Sigmoid colon (tissue), 4 donors: Measurements from ENCODE around the gene MRPL10.

Experiments
- EP300 ChIP-seq, 4 donors: sonication (generic); formaldehyde crosslinking; IDR thresholded peaks; one replicate each; pipeline ENCODE4 v1.6.1; 2017; ENCODE audit warnings: antibody characterized with exemption in 4 of 4
- POLR2A ChIP-seq, 2 donors: fragments of 450-650 bp; IDR thresholded peaks; one replicate each; pipeline ENCODE4 v1.6.1; 2016; ENCODE audit warnings: antibody characterized with exemption in 2 of 2, mild to moderate bottlenecking in 2 of 2, moderate library complexity in 2 of 2
- POLR2AphosphoS5 ChIP-seq, 4 donors: sonication (generic); formaldehyde crosslinking; IDR thresholded peaks; one replicate each; pipeline ENCODE4 v1.6.1; 2017; ENCODE audit warnings: antibody characterized with exemption in 4 of 4
- TF ChIP-seq, protein P1 (sequence below), 4 experiments: fragments of 450-650 bp in 3 of 4; fragments of 200-600 bp in 1 of 4; IDR thresholded peaks; one replicate each; pipeline ENCODE4 v1.5.1; 2016 to 2019; ENCODE audit warnings: antibody characterized with exemption in 4 of 4, mild to moderate bottlenecking in 3 of 4, moderate library complexity in 2 of 4

DNA sequence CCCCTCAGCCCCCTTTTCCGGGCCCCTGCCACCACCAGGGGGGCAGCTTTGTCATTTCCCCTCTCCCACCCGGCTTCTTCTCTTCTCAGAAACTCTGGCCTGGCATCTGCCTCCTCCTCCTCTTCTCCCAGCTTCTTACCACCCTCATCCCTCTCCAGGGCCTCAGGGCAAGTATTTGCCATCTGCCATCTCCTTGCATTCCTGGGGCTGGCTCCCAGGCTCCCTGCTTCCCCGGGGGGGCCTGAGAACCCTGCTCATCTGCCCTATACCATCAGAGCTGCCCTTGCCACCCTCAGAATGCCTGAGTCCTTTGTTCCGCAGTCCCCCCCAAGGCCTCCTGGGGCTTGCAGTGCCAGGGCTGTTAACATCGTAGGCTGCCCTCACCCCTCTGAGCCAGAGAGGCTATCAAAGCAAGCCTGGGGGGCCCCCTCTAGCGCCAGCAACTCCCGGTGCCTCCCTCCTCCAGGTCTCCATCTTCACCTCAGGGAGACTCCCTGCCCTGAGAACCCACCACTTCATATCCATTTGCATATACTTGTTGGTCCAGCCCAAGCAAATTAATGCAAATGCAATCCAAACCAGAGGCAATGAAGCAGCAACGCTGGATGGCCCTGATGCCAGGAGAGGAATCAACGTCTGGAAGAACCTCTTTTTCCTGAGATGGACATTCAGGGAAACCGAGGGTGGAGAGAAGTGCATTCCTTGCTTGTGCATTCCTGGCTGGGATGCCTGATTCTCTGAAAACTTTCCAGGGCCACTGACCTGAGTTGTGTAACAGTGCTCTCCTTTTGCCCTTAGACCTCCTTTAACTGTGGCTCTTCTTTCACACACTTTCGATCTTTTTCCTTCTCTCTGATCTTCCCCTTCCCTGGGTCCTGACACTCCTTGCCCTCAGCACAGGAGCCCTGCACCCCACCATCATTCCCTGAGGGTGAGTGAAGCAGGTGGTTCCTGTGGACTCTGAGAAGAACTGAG is 44.0 kb upstream of the MRPL10 start:
- TF ChIP-seq, protein P1, sequence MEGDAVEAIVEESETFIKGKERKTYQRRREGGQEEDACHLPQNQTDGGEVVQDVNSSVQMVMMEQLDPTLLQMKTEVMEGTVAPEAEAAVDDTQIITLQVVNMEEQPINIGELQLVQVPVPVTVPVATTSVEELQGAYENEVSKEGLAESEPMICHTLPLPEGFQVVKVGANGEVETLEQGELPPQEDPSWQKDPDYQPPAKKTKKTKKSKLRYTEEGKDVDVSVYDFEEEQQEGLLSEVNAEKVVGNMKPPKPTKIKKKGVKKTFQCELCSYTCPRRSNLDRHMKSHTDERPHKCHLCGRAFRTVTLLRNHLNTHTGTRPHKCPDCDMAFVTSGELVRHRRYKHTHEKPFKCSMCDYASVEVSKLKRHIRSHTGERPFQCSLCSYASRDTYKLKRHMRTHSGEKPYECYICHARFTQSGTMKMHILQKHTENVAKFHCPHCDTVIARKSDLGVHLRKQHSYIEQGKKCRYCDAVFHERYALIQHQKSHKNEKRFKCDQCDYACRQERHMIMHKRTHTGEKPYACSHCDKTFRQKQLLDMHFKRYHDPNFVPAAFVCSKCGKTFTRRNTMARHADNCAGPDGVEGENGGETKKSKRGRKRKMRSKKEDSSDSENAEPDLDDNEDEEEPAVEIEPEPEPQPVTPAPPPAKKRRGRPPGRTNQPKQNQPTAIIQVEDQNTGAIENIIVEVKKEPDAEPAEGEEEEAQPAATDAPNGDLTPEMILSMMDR (IDR thresholded peaks at IDR 0.05): no peak
- TF ChIP-seq EP300 (IDR thresholded peaks at IDR 0.05) (no peak), POLR2A (IDR thresholded peaks at IDR 0.05) (no peak), POLR2AphosphoS5 (IDR thresholded peaks at IDR 0.05) (no peak)
